Thoracic aorta (tissue), 2 donors: Measurements from ENCODE around the gene CIBAR2. TPM values are rescaled to one million over a fixed set of nuclear protein-coding genes. Genes with fewer than 3 reads are reported as not detected.

Experiments
- ATAC-seq: fragments of 150-250 bp; one replicate; pipeline ENCODE4 v1.8.0; 2017; ENCODE audit warnings: low read depth; ENCODE audit not compliant: insufficient number of reproducible peaks, low FRiP score
- DNase-seq: peaks from one replicate; pipeline ENCODE4 v3.0.0-alpha.2; 2020; ENCODE audit warnings: low spot score
- H3K27ac ChIP-seq, 2 donors: fragments of 200-600 bp; sonication (generic); 1 replicate in 1 of 2; 2 replicates in 1 of 2; pipeline ENCODE4 v1.5.1; 2016; ENCODE audit warnings: mild to moderate bottlenecking in 2 of 2, moderate library complexity in 2 of 2
- H3K27me3 ChIP-seq: fragments of 200-600 bp; sonication (generic); replicated peaks from 2 replicates; pipeline ENCODE4 v1.6.0; 2016; ENCODE audit warnings: mild to moderate bottlenecking; ENCODE audit not compliant: insufficient read depth
- H3K36me3 ChIP-seq: fragments of 200-600 bp; sonication (generic); one replicate; pipeline ENCODE4 v1.5.1; 2016
- H3K4me1 ChIP-seq, 2 donors: fragments of 200-600 bp; sonication (generic); 1 replicate in 1 of 2; 2 replicates in 1 of 2; pipeline versions ENCODE4 v1.5.1 to v1.6.0; 2016; ENCODE audit warnings: low read depth in 2 of 2, mild to moderate bottlenecking in 1 of 2; ENCODE audit not compliant: control insufficient read depth in 1 of 2
- H3K4me3 ChIP-seq: fragments of 200-600 bp; sonication (generic); 2 replicates; pipeline ENCODE4 v1.5.1; 2016; ENCODE audit warnings: mild to moderate bottlenecking
- H3K9me3 ChIP-seq: fragments of 200-600 bp; sonication (generic); 2 replicates; pipeline ENCODE4 v1.5.1; 2016
- total RNA-seq, 2 donors: library from RNA; depleted of rRNA; stranded (reverse); fragments of >200 nt; gene quantifications; one replicate each; pipeline versions ENCODE4 v1.1.0 to v1.2.3, GENCODE V29; 2016
- TF ChIP-seq, protein P1 (sequence below): fragments of 200-600 bp; sonication (generic); IDR thresholded peaks from one replicate; pipeline ENCODE4 v1.5.1; 2019; ENCODE audit warnings: antibody characterized with exemption

The CIBAR2 gene
- total RNA-seq, 2 donors from 2014 or later, result not detected

DNA sequence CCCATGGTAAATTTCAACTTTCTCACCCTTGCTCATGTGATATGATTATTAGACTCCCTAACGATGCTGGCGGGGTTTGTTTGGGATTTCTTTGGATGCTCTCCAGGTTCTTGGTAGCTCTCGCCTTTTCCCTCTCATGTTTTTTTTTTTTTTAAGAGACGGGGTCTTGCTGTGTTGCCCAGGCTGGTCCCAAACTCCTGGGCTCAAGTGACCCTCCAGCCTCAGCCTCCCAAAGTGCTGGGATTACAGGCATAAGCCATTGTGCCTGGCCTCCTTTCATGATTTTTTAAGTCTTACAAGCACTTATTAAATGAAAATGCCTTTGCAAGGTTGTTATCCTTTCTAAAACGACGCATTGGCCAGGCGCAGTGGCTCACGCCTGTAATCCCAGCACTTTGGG lies 60.6 kb downstream of the CIBAR2 start:
- H3K27ac ChIP-seq, result no peak overlapping the region
- DNase-seq, result no peak
- TF ChIP-seq, protein P1, sequence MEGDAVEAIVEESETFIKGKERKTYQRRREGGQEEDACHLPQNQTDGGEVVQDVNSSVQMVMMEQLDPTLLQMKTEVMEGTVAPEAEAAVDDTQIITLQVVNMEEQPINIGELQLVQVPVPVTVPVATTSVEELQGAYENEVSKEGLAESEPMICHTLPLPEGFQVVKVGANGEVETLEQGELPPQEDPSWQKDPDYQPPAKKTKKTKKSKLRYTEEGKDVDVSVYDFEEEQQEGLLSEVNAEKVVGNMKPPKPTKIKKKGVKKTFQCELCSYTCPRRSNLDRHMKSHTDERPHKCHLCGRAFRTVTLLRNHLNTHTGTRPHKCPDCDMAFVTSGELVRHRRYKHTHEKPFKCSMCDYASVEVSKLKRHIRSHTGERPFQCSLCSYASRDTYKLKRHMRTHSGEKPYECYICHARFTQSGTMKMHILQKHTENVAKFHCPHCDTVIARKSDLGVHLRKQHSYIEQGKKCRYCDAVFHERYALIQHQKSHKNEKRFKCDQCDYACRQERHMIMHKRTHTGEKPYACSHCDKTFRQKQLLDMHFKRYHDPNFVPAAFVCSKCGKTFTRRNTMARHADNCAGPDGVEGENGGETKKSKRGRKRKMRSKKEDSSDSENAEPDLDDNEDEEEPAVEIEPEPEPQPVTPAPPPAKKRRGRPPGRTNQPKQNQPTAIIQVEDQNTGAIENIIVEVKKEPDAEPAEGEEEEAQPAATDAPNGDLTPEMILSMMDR, result no peak

DNA sequence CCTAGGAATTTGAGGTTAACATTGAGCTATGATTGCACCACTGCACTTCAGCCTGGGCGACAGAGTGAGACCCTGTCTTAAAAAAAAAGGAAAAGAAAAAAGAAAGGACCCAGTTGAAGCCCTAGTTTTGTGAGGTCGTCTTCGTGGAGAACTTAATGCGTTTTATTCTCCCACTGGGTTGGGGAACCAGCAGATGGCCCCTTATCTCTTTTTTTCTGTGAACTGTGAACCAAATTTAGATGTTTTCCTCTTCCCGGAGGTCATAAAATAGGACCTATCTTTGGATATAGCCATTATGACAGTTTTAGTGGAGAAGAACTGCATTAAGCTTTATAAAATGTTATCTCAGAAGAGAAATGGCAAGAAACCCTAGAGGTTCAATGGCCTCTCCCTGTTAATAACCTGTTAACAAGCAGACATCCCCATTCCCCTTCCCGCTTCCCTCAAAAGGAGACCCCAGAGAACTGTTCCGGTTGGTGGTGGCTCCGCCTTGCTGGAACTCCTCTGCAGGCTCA lies 61.1 kb downstream of the CIBAR2 start:
- no peak for ATAC-seq
- H3K27ac ChIP-seq, result no peak overlapping the region
- no peaks in the 10 kb centered on the region for H3K36me3 ChIP-seq
- TF ChIP-seq, protein P1, result no peak
- peaks cover 10 to 15% of the 10 kb centered on the region in 2 donors for H3K4me1 ChIP-seq
- DNase-seq, result no peak
- H3K27me3 ChIP-seq, result no peaks in the 10 kb centered on the region
- no peaks in the 10 kb centered on the region for H3K9me3 ChIP-seq
- no peak overlapping the region for H3K4me3 ChIP-seq

More for the DNA sequence above, 60.6 kb downstream of the CIBAR2 start:
- no peaks in the 10 kb centered on the region for H3K36me3 ChIP-seq
- peaks cover 10 to 21% of the 10 kb centered on the region in 2 donors for H3K4me1 ChIP-seq
- ATAC-seq, result no peak
- no peaks in the 10 kb centered on the region for H3K9me3 ChIP-seq
- no peaks in the 10 kb centered on the region for H3K27me3 ChIP-seq
- no peak overlapping the region for H3K4me3 ChIP-seq

DNA sequence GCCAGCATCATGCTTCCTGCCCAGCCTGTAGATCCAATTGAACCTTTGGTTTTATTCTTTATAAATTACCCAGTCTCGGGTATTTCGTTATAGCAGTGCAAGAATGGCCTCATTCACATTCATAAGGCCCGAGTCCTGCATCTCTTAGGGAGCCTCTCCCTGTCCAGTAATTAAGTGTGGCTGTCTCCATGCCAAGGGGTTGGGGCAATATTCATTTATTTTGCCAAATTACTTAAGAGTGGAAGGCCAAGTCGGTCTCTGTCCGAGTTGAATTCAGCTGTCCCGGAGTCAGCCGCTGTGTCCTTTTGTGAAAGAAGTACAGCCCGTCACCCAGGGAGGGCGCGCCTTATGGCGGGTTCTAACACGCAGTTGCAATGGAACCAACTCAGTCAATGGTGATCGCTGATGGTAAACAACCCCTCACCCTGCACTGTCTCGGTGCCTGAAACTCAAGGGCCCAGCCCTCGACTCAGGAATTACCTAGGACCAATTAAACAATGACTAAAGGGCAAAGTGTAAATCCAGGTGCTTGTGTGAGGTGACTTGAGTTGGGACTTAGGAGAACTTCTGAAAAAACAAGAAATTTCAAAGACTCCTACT lies 62.5 kb downstream of the CIBAR2 start:
- no peak overlapping the region for H3K27ac ChIP-seq
- no peak overlapping the region for H3K4me3 ChIP-seq
- DNase-seq (no peak), ATAC-seq (no peak)
- TF ChIP-seq, protein P1, result no peak
- H3K36me3 ChIP-seq, result no peaks in the 10 kb centered on the region
- H3K4me1 ChIP-seq, result peaks cover 4 to 7% of the 10 kb centered on the region in 2 donors
- no peaks in the 10 kb centered on the region for H3K9me3 ChIP-seq
- H3K27me3 ChIP-seq, result no peaks in the 10 kb centered on the region

DNA sequence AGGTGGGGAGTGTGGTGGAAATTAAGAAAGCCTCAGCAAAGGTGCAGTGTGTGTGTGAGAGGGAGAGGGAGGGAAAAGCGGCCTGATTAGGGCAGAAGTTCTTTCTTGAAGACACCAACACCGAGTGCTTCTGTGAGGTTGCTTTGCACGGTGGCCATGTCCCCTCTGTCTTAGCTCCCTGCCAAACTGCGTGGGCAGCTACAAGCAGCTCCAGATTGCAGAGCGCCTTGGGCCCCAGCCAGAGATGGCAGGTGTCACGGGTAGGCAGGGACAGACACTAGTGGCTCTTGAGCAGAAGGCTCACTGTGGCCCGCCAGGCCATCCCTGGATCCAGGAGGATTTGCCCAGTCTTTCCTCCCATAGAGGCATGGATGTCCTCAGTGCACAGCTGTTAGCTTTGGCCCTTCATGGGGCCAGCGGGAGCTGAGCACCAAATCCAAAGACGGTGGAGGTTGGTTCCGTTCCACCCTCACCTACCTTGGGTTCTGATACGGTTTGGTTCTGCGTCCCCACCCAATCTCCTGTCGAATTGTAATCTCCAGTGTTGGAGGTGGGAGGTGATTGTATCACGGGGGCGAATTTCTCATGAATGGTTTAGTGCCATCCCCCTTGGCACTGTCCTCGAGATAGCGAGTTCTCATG lies 63.2 kb downstream of the CIBAR2 start:
- Histone ChIP-seq H3K4me1 (peaks cover 0 to 5% of the 10 kb centered on the region in 2 donors), H3K27me3 (no peaks in the 10 kb centered on the region), H3K36me3 (no peaks in the 10 kb centered on the region), H3K27ac (no peak overlapping the region), H3K4me3 (no peak overlapping the region), H3K9me3 (no peaks in the 10 kb centered on the region)
- TF ChIP-seq, protein P1, result no peak
- DNase-seq, result no peak
- no peak for ATAC-seq

Other genes with a start within 250 kb of the CIBAR2 start
- gene ZDHHC7, start 100.9 kb downstream of the CIBAR2 start, total RNA-seq, result 10 to 100 TPM; 63.7 to 80.8 TPM
- gene KIAA0513, start 84.7 kb downstream of the CIBAR2 start, total RNA-seq, result 10 to 100 TPM; 13.4 to 50.1 TPM